HUDEP-2 (cell line): ENCODE results near the gene UBL3.

ENCODE experiments used
- DNase-seq, 76 experiments: peaks; one replicate each; lab custom pipeline; 2025; ENCODE audit not compliant: unreplicated experiment in 76 of 76; lab: John Stamatoyannopoulos, UW

UBL3 gene

GRCh38 chr13:29858231-29858630, 7.8 kb upstream of the UBL3 start:
- no peak for DNase-seq

- no peak for DNase-seq
Measured at GRCh38 chr13:29857085-29857484, 6.7 kb upstream of the UBL3 start.

DNA sequence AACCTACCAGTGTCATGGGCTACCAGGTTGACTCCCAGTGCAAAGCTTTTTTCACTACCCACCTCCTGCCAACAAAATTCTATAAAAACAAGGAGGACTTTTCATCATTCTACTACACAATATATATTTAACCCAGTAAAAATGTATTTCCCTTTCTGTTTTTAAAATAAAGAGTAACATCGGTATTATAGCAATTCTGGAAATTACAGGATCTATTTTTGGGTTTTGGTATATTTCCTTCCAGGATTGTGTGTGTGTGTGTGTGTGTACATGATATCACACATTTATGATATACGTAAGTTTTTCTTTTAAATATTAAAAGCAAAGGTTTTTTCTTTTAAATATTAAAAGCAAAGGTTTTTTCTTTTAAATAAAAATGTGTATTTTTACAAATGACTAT, 6.0 kb upstream of the UBL3 start:
- no peak for DNase-seq

- DNase-seq, result no peak
Measured at GRCh38 chr13:29855784-29856183, 5.4 kb upstream of the UBL3 start.

DNA sequence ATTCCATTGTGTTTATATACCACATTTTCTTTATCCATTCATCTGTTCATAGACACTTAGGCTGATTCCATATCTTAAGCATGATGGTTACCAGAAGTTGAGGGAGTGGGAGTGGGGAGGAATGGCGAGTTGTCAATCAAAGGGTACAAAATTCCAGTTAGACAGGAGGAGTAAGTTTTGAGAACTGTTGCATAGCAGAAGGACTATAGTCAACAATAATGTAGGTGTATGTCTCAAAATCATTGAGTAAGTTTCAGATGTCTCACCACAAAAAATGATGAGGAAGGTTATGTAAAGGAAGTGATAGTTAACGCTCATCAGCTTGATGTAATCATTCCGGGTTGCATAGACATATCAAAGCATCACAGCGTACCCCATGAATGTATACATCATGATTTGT, 4.6 kb upstream of the UBL3 start:
- DNase-seq, result no peak

DNA sequence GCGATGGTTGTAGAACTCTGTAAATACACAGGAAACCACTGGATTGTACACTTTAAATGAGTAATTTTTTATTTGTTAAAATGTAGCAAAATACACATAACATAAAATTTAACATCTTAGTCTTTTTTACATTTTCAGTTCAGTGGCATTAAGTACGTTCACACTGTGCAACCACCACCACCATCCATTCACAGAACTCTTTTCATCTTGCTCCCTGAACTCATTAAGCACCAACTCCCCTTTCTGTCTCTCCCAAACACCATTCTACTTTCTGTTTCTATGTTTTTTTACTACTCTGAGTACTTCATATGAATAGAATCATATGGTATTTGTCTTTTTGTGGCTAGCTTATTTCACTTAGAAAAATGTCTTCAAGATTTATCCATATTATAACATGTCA, 2.7 kb upstream of the UBL3 start:
- no peak for DNase-seq

GRCh38 chr13:29852472-29853054, 2.1 kb upstream of the UBL3 start:
- no peak for DNase-seq

DNA sequence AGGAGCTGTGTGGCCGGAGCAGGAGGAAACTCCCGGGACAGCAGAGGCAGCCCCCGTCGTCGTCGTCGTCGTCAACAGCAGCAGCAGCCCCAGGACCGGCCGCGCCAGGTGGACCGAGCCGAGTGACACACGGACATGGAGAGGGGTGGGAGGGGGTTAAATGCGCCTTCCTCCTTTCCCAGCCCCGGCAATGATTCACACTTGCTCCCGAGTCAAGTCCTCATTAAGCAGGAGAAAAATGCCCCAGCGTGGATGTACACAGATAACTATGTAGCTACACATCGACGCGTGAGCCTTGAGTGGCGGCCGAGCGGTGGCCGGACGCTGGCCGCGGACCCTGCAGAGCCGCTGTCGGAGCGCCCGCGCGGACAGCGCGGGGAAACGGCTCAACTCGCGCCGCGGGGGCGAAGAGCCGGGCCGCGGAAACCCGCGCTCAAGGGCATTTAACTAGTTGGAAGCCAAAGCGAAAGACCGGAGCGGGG, 645 bp downstream of the UBL3 start:
- peak in 7 of 76 experiments; percentile 1 to 36 (median 9) for DNase-seq

GRCh38 chr13:29849071-29849631, 1.3 kb downstream of the UBL3 start:
- peak in 6 of 76 experiments; percentile 1 to 4 (median 2) for DNase-seq

DNA sequence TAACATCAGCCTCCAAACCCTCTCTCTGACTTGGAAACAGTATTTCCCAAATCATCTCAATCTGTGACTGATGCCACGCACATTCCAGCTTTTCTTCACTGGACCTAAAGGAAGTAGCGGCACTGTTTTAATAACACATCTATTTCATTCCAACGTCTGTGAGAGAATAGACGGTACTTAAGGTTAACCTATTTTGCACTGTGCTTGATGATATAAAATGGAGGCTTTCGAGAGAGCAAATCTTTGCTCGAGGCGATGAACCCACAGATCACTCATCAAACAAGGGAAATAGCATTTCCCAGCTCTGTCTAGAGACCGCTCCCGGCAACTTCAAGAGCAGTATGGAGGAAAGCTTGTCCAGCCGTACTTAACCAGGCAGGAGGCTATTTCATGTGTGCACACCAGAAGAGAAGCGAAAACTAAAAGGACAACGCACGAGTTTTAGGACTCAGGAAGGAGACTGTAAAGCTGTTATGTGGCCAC, 2.9 kb downstream of the UBL3 start:
- DNase-seq, result no peak

GRCh38 chr13:29846475-29847256, 3.8 kb downstream of the UBL3 start:
- no peak for DNase-seq

- DNase-seq, result no peak
Measured at GRCh38 chr13:29845440-29846056, 4.9 kb downstream of the UBL3 start.

DNA sequence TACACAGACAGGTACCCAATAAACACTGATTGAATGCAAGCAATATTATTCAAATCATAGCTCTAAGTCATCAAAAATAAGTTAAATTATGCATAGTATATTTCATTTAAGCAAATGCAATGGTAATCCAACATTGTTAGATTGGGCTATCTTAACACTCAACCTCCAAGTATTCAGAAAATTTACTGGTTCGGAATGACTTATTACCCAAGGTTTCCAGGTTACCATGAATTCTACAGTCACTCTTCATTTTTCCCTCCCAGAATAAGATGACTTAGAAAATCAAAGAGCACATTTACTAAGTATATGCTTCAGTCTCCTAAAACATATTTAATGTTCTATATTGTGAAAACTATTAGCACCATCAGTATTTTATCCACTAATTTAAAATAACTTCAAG, 6.0 kb downstream of the UBL3 start:
- DNase-seq, result no peak

DNA sequence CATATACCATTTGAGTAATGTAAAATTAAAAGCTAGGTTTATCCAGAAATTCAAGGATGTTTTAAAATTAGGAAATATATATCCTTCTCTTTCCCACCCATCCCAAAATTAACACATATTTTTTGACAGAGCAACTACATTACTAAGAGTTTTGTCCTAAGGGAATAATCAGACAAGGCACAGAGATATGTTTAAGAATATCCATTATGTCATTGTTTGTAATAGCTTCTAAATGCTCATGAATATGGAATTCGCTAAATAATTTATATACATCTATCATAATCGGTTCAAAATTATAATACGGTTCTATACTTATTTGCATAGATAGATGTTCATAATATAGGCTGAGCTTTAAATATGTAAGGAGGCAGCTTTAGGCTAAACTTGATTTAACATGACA, 9.8 kb downstream of the UBL3 start:
- no peak for DNase-seq

GRCh38 chr13:29835280-29836061, 14.9 kb downstream of the UBL3 start:
- no peak for DNase-seq

DNA sequence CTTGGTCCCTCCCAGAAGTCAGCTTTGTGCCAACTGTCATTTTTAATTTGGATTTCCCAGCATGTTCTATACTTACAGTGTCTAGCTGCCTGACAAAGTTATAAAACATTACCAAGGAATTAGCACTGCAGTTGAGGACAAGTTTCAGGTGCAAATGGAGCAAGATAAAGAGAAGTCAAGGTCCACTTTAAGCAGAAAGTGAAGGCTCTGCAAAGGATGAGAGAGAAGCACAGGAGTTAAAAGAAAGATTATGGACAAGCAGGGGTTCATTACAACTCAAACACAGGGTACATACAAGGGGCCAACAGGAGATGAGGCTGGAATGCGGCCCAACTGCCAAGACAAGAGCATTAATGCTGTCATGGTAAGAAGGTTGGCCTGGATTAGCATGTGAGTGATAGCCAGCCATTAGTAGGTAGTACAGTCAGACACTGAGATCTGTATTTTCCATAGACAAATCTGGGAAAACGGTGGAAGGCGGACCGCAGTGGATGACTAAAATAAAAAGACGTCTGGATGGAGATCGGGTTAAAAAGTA, 17.6 kb downstream of the UBL3 start:
- DNase-seq, result no peak

DNA sequence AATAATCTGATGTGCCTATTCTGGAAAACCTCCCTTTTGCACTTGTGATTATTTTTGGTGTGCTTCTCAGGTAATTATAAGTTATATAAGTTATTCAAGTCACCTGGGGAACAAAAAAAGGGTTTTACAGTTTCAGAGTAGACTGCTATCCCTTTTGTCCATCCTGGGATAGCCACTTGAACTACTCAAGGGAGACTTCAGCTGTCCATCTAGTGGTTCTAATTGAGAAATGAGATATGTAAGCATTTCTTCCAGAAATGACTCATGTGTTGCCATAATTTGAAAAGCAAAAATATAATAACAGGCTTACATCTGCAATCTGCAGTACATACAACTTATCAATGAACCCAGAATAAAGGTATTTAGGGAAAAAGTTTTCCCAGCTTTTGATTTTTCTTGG, 20.4 kb downstream of the UBL3 start:
- DNase-seq, result no peak

- DNase-seq, result no peak
Measured at GRCh38 chr13:29819143-29819542, 31.3 kb downstream of the UBL3 start.

- DNase-seq, result no peak
Measured at GRCh38 chr13:29817604-29818378, 32.6 kb downstream of the UBL3 start.

DNA sequence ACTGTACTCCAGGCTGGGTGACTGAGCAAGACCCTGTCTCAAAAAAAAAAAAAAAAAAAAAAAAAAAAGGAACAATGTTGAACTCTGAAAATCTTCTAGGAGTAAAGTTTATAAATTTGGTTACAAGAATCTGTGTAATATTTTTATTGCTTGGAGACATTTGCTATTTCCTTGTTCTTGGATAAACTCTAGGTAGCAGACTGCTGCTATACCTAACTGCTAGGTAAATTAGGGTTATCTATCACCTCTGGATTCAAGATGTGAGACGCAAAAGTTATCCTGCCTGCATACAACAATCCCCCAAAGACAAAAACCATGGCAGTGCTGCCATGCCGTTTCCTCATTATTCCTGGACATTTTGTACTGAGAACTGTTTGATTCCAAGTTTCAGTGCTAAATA, 33.7 kb downstream of the UBL3 start:
- no peak for DNase-seq
